ENCODE results near the gene CLDN7. TPM values are rescaled to one million over a fixed set of nuclear protein-coding genes. Genes with fewer than 3 reads are reported as not detected.

The CLDN7 gene
- total RNA-seq, 2 donors from 2014 or later = 1.9 to 3.1 TPM

DNA sequence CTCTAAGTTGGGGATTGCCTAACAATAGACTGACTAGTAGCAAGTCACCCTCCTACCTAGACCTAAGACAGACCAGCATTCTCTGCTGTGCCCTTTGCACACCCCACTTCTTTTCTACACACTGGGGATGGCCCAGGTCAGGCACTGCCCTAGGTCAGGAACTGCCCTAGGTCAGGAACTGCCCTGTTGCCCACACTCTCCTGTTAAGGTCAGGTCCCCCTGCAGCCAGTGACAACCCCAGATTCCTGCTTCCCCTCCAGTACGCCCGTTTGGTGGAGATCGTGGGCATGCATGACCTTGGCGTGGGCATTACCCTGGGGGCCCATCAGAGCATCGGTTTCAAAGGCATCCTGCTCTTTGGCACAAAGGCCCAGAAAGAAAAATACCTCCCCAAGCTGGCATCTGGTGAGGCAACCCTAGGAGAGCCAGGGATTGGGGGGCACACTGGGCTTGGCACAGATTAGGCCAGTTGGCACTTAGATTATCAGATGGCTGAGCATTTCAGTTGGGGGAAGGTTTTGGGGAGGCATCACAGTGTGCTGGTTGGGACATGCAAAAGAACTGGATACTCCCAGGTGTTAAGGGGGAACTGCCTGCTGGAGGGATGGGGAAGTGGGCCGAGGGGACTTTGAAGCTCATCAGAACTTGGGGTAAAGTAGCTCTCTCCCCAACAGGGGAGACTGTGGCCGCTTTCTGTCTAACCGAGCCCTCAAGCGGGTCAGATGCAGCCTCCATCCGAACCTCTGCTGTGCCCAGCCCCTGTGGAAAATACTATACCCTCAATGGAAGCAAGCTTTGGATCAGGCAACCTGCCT is 40.8 kb downstream of the CLDN7 start:
- no peak for ATAC-seq (replicated peaks in 1 of 2)
- Mint-ChIP-seq H3K27ac (peak overlapping the region; percentile 87), H3K4me3 (peak overlapping the region; percentile 89 to 95)

DNA sequence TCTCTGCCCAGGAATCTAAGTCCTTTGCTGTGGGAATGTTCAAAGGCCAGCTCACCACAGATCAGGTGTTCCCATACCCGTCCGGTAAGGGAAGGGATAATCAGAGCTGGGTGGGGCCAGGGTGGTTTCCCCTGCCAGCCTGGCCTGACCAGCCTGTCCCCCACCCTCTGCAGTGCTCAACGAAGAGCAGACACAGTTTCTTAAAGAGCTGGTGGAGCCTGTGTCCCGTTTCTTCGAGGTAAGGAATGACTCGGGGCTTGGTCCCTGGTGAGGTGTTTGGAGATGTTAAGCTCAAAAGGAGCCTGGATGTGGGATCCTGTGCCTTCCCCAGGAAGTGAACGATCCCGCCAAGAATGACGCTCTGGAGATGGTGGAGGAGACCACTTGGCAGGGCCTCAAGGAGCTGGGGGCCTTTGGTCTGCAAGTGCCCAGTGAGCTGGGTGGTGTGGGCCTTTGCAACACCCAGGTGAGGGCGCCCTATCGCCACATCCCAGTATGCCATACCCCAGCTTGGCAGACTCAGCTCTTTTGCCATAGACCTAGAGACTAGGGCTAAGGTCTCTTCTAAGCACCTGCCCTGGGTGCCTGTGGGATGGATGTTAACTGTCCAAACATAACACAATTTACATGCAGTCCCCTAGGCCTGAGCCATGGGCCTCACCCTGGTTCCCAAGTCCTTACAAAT is 41.5 kb downstream of the CLDN7 start:
- Mint-ChIP-seq H3K4me1 (ENCODE audit: low read depth) (peaks cover 58% of the 10 kb centered on the region), H3K36me3 (ENCODE audit: insufficient read depth in 2 of 2) (peaks cover 0 to 2% of the 10 kb centered on the region in 2 donors), H3K27me3 (ENCODE audit: low read depth) (no peaks in the 10 kb centered on the region), H3K27ac (peak overlapping the region; percentile 87), H3K9me3 (no peaks in the 10 kb centered on the region), H3K4me3 (peak overlapping the region; percentile 89 to 95)
- ATAC-seq (replicated peaks in 1 of 2) (peak; percentile 57 to 61), DNase-seq (peak; percentile 78 to 79)

More for the DNA sequence above, 40.8 kb downstream of the CLDN7 start:
- no peaks in the 10 kb centered on the region for H3K27me3 Mint-ChIP-seq (ENCODE audit: low read depth)
- DNase-seq = no peak
- peaks cover 50% of the 10 kb centered on the region for H3K4me1 Mint-ChIP-seq (ENCODE audit: low read depth)
- no peaks in the 10 kb centered on the region for H3K9me3 Mint-ChIP-seq
- H3K36me3 Mint-ChIP-seq (ENCODE audit: insufficient read depth in 2 of 2) = peaks cover 0 to 2% of the 10 kb centered on the region in 2 donors

DNA sequence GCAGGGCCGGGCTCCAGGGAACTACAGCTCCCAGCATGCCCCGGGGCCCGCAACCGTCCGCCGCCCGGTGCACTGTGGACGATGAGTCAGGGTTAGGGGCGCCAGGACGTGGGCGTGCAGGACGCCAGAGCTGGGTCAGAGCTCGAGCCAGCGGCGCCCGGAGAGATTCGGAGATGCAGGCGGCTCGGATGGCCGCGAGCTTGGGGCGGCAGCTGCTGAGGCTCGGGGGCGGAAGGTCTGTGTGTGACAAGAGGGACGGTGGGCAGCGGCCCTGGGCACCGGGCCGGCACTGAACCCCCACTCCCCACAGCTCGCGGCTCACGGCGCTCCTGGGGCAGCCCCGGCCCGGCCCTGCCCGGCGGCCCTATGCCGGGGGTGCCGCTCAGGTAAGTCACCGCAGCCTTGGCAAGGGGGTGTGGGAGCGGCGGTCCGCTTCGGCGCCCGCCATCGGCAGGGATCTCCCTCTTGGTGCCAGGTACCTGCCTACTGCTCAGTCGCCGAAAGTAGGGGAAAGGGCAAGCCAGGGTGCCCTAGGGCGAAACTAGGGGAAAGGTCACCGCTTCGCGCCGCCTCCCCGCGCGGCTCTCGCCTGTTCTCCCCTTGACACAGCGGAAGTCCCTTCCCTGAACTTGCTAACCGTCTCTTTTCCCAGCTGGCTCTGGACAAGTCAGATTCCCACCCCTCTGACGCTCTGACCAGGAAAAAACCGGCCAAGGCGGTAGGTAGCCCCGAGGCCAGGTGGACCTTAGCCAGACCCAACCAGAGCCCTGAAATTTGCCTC is 42.3 kb downstream of the CLDN7 start, which contains the start of the genes ACADVL and DLG4:
Gene ACADVL (plus strand): TSS at position 127 of the 781 bp plus-strand sequence. CDS start 47 bp downstream, at position 174.
Gene DLG4 (minus strand): TSS at position 25 of the 781 bp plus-strand sequence.
- no peaks in the 10 kb centered on the region for H3K27me3 Mint-ChIP-seq (ENCODE audit: low read depth)
- peak; percentile 83 to 86 for ATAC-seq (replicated peaks in 1 of 2)
- peak within 1 kb of the TSS; percentile 89 to 95 for H3K4me3 Mint-ChIP-seq
- no peaks in the 10 kb centered on the region for H3K9me3 Mint-ChIP-seq
- H3K27ac Mint-ChIP-seq = peak within 1 kb of the TSS; percentile 87
- peaks cover 65% of the 10 kb centered on the region for H3K4me1 Mint-ChIP-seq (ENCODE audit: low read depth)
- peak; percentile 90 to 91 for DNase-seq
- peaks cover 0 to 2% of the 10 kb centered on the region in 2 donors for H3K36me3 Mint-ChIP-seq (ENCODE audit: insufficient read depth in 2 of 2)

DNA sequence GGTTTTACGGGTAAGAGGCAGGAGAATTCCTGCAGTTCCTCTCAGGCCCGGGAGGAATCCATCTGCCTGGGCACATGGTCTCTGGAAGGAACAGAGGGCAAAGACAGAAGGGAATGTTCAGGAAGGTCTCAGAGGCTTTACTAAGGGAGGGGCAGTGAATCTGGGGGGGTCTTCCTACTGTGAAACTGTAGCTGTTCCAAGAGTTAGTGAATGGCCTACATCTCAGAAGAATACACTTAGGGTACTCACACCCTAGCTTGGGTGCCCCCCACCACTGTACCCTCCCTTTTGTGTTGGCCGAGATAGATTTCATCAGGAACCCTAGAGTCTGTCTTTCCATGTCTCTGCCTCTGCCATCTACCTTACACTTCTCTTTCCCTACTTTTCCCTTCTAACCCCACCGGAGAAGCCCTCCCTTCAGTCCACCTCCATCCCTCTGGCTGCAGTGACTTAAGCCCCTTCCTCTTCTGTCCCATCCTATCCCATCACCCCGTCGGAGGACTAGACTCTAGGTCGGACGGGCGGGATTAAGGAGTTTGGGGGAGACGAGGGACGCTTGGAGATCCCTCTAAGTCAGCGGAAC is 43.0 kb downstream of the CLDN7 start:
- Mint-ChIP-seq H3K36me3 (ENCODE audit: insufficient read depth in 2 of 2) (peaks cover 0 to 2% of the 10 kb centered on the region in 2 donors), H3K4me1 (ENCODE audit: low read depth) (peaks cover 72% of the 10 kb centered on the region), H3K4me3 (peak overlapping the region; percentile 89 to 95), H3K27me3 (ENCODE audit: low read depth) (no peaks in the 10 kb centered on the region), H3K27ac (peak overlapping the region; percentile 84), H3K9me3 (no peaks in the 10 kb centered on the region)
- DNase-seq (no peak), ATAC-seq (replicated peaks in 1 of 2) (no peak)

DNA sequence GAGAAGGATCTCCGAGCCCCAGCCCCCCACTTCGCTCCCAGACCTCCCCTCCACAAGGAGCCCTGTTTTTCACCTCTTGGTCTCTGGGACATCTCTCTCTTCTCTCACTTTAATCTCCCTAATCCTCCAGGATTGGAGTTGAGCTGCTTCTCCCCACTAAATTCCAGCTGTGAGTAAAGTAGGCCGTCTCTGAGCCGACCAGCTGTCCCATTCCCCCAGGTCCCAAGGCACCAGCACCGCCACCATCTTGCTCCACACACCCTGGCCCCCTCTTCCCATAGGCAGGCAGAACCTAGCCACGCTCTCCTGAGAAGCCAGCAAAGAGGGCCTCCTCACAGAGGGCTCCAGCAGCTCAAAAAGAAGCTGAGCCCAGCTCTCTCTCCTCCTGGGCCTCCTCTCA is 43.5 kb downstream of the CLDN7 start:
- no peak for DNase-seq
- Mint-ChIP-seq H3K4me3 (peak overlapping the region; percentile 4 to 95), H3K27me3 (ENCODE audit: low read depth) (no peaks in the 10 kb centered on the region), H3K36me3 (ENCODE audit: insufficient read depth in 2 of 2) (peaks cover 0 to 2% of the 10 kb centered on the region in 2 donors), H3K27ac (no peak overlapping the region), H3K4me1 (ENCODE audit: low read depth) (peaks cover 78% of the 10 kb centered on the region), H3K9me3 (no peaks in the 10 kb centered on the region)
- ATAC-seq (replicated peaks in 1 of 2) = no peak

DNA sequence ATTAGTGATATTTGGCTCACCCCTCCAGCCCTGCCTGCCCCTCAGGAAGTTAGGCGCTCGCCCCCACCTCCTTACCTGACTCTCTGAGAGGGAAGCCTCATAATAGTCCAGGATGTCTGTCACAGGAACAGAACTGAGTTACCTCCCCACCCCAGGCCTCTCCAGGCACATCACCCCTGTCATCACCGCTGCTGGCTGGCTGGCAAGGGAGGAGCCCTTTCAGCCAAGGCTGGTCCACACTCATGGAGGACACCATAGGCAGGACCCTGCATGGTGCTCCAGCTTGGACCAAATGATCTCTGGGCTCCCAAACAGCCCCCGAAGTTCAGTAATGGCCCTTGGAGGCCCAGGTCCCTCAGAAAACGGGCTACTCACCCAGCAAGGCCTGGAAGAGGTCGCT is 44.1 kb downstream of the CLDN7 start:
- Mint-ChIP-seq H3K4me3 (peak overlapping the region; percentile 71 to 77), H3K27me3 (ENCODE audit: low read depth) (no peaks in the 10 kb centered on the region), H3K27ac (peak overlapping the region; percentile 15), H3K9me3 (no peaks in the 10 kb centered on the region), H3K4me1 (ENCODE audit: low read depth) (peaks cover 84% of the 10 kb centered on the region), H3K36me3 (ENCODE audit: insufficient read depth in 2 of 2) (peaks cover 0 to 2% of the 10 kb centered on the region in 2 donors)
- DNase-seq (no peak), ATAC-seq (replicated peaks in 1 of 2) (no peak)

DNA sequence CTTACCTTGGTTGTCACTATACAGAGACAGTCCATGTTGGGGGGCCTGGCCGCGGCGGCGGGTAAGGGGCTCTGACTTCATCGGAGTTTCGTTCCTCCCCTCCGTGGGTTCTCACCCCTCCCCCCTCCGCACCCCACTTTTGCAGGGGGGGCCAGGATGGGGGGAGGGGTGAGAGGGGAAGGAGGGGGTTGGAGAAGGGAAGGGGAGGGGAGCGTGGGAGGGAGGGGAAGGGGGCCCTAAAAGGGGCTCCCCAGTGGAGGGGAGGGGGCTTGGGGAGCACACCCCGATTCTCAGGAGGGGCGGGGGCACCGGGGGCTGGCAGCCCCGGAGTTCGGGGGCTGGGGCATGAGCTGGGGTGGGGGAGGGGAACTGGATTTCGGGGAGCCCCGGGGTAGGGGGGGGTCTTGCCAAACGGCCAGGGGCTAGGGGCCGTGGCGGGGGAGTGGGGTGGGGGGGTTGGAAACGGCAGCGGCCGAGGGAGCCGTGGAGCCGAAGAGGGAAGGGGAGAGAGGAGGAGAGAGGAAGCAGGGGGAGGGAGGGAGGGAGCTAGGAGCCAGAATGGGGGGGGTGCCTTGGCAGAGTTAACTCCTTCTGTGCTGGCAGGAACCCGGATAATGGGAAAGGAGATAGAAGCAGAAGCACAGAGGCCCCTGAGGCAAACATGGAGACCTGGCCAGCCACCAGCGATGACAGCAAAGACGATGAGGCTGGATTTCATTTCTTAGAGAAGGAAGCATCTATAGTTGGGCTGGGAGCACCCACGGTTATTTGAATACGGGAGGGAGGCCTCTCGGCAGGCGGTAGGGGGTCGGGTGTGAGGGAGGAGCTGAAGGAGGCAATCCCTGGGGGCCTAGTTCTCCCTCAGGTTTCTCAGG is 44.9 kb downstream of the CLDN7 start:
- Mint-ChIP-seq H3K4me3 (peak overlapping the region; percentile 71 to 92), H3K36me3 (ENCODE audit: insufficient read depth in 2 of 2) (peaks cover 0 to 2% of the 10 kb centered on the region in 2 donors), H3K27me3 (ENCODE audit: low read depth) (no peaks in the 10 kb centered on the region), H3K27ac (peak overlapping the region; percentile 75), H3K9me3 (no peaks in the 10 kb centered on the region), H3K4me1 (ENCODE audit: low read depth) (peaks cover 84% of the 10 kb centered on the region)
- no peak for ATAC-seq (replicated peaks in 1 of 2)
- peak in 1 of 2 donors; percentile 34 for DNase-seq

DNA sequence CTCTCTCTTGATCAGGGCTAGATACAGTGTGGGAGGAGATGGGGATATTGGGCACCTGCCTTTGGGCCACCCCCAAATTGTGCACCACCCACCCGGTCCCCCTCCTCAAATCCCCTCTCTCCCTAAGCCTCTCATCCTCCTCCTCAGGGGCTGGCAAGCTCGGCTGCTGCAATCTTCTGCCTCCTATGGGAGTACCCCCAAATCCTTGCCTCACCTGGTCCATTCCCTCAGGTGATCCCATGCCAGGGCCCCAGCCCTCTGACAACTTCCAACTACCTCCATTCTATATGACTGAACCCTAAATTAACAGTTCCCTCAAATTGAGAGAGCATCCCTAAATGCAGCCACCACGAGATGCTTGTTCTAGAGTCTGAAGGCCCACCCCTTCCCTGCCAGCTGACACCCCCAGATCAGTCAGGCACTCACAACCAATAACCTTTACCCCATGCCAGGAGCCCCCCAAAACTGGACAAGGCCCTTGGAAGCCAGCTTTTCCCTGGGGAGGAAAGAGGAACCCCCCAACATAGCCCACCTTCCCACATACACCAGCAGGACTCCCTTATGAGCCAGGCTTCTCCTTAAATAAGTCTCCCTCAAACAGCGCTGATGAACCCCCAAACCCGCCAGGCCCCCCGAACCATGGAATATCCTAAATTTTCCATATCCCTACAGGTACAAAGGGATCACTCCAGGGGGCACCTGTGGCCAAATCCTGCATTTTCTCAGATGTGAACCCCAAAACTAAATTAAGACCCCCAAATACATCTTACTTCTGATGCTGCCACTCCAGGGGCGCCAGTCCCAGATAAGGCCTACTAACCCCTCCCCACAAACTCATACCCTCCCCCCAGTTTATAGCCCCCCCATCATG is 45.8 kb downstream of the CLDN7 start:
- DNase-seq (no peak), ATAC-seq (replicated peaks in 1 of 2) (no peak)
- Mint-ChIP-seq H3K27me3 (ENCODE audit: low read depth) (no peaks in the 10 kb centered on the region), H3K36me3 (ENCODE audit: insufficient read depth in 2 of 2) (peaks cover 0 to 2% of the 10 kb centered on the region in 2 donors), H3K4me1 (ENCODE audit: low read depth) (peaks cover 81% of the 10 kb centered on the region), H3K4me3 (peak overlapping the region; percentile 44 to 92), H3K27ac (peak overlapping the region; percentile 3), H3K9me3 (no peaks in the 10 kb centered on the region)

DNA sequence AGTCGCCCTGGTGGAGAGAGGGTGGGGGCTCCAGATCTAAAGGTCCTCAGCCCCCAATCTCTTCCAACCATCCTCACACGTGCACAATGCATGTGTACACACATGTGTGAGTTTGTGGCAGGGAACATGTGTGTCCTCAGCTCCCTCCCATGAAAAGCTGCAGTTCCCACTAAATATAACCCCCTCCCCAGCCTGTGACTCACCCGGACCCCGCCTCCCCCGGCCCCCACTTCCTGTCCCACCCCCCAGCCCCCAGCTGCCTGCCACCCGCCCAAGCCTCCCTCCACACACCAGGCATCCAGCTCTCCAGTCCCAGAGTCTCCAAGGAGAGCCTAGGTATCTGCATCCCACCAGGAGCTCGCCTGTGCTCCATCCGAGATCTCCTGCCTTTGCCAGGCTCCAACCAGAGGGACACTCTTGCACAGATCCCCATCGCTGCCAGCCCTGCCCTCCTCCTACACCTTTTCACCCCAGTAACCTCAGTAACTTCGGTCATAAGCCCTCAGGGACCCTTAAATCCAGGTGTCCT is 46.6 kb downstream of the CLDN7 start:
- DNase-seq (no peak), ATAC-seq (replicated peaks in 1 of 2) (no peak)
- no peaks in the 10 kb centered on the region for H3K27me3 Mint-ChIP-seq (ENCODE audit: low read depth)
- peak overlapping the region; percentile 88 to 92 for H3K4me3 Mint-ChIP-seq
- H3K4me1 Mint-ChIP-seq (ENCODE audit: low read depth) = peaks cover 73% of the 10 kb centered on the region
- H3K27ac Mint-ChIP-seq = no peak overlapping the region
- H3K9me3 Mint-ChIP-seq = no peaks in the 10 kb centered on the region
- peaks cover 0 to under 1% of the 10 kb centered on the region in 2 donors for H3K36me3 Mint-ChIP-seq (ENCODE audit: insufficient read depth in 2 of 2)

DNA sequence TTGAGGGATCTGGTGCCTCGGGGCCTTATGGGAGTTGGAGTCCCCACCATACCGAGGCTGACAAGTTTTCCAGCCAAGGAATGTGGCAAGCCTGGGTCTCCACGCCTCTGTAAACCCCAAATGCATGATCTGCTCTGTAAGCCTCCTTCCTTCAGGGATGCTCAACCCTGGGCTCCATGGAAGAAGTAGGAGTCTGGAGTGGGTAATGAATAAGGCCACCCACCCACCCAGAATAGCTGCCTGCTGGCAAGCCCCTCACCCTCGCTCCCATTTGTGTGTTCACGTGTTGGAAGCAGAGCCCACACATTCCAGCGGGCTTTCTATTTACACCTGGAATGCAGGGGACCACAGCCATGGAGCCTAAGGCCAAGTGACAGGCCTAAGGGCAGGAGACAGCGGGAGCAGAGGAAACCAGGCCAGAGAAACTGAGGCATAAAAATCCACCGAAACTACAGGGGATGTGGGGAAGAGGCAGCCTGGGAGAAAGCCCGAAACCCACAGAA is 47.1 kb downstream of the CLDN7 start:
- Mint-ChIP-seq H3K27me3 (ENCODE audit: low read depth) (no peaks in the 10 kb centered on the region), H3K4me1 (ENCODE audit: low read depth) (peaks cover 68% of the 10 kb centered on the region), H3K9me3 (no peaks in the 10 kb centered on the region), H3K27ac (no peak overlapping the region), H3K4me3 (peak overlapping the region; percentile 88 to 92), H3K36me3 (ENCODE audit: insufficient read depth in 2 of 2) (no peaks in the 10 kb centered on the region)
- DNase-seq = no peak
- no peak for ATAC-seq (replicated peaks in 1 of 2)
